ENCODE measurements around the gene VSX1. TPM values are rescaled to one million over a fixed set of nuclear protein-coding genes. Genes with fewer than 3 reads are reported as not detected.

The VSX1 gene
- total RNA-seq, 2 donors from 2014 or later = not detected

GRCh38 chr20:25061103-25061799 is 20.7 kb downstream of the VSX1 start:
- no peaks in the 10 kb centered on the region for H3K27me3 ChIP-seq (replicated peaks; ENCODE audit: insufficient read depth)
- peaks cover 13% of the 10 kb centered on the region for H3K4me1 ChIP-seq (replicated peaks)
- no peak for TF ChIP-seq CTCF (IDR thresholded peaks at IDR 0.05)
- no peak for TF ChIP-seq POLR2A (IDR thresholded peaks at IDR 0.05)
- TF ChIP-seq POLR2AphosphoS5 (IDR thresholded peaks at IDR 0.05) = no peak
- DNase-seq (ENCODE audit: low spot score) = no peak
- no peak overlapping the region for H3K27ac ChIP-seq
- no peaks in the 10 kb centered on the region for H3K9me3 ChIP-seq
- no peaks in the 10 kb centered on the region for H3K36me3 ChIP-seq
- no peak overlapping the region for H3K4me3 ChIP-seq
- WGBS = 86% methylated on average over 7 of the region's 7 CpGs
- intact Hi-C loops (cut with DNase I) = loop anchor here (5.0 kb wide), 1 partner anchor 116 kb away; no protein-coding TSS in a partner anchor

GRCh38 chr20:25059866-25060465 is 22.0 kb downstream of the VSX1 start:
- WGBS = 94% methylated on average over 8 of the region's 8 CpGs
- no peak overlapping the region for H3K4me3 ChIP-seq
- TF ChIP-seq CTCF (IDR thresholded peaks at IDR 0.05) (no peak), POLR2A (IDR thresholded peaks at IDR 0.05) (no peak), POLR2AphosphoS5 (IDR thresholded peaks at IDR 0.05) (no peak)
- H3K4me1 ChIP-seq (replicated peaks) = peaks cover 13% of the 10 kb centered on the region
- no peaks in the 10 kb centered on the region for H3K36me3 ChIP-seq
- peak overlapping the region in 1 of 2 donors; percentile 85 for H3K27ac ChIP-seq
- intact Hi-C loops (cut with DNase I) = loop anchor here (5.0 to 10.0 kb wide), 3 partner anchors 117 to 1705 kb away; partner anchors contain the start of genes CST3 and NXT1
- no peak for DNase-seq (ENCODE audit: low spot score)
- no peaks in the 10 kb centered on the region for H3K9me3 ChIP-seq
- no peaks in the 10 kb centered on the region for H3K27me3 ChIP-seq (replicated peaks; ENCODE audit: insufficient read depth)

GRCh38 chr20:25058847-25059810 is 22.8 kb downstream of the VSX1 start:
- TF ChIP-seq CTCF (IDR thresholded peaks at IDR 0.05) (no peak), POLR2AphosphoS5 (IDR thresholded peaks at IDR 0.05) (peak; percentile 32), POLR2A (IDR thresholded peaks at IDR 0.05) (no peak)
- Histone ChIP-seq H3K4me3 (peak overlapping the region; percentile 77 to 87), H3K9me3 (no peaks in the 10 kb centered on the region), H3K27me3 (replicated peaks; ENCODE audit: insufficient read depth) (no peaks in the 10 kb centered on the region), H3K36me3 (no peaks in the 10 kb centered on the region), H3K27ac (peak overlapping the region; percentile 85 to 93), H3K4me1 (replicated peaks) (peaks cover 13% of the 10 kb centered on the region)
- intact Hi-C loops (cut with DNase I) = loop anchor here (10.0 kb wide), 2 partner anchors 1424 to 1704 kb away; partner anchors contain the start of genes CST3 and NXT1
- peak; percentile 42 for DNase-seq (ENCODE audit: low spot score)
- 27% methylated on average over 20 of the region's 20 CpGs for WGBS

- intact Hi-C loops (cut with DNase I) = loop anchor here (10.0 kb wide), 2 partner anchors 1423 to 1703 kb away; partner anchors contain the start of genes CST3 and NXT1
- H3K4me3 ChIP-seq = peak within 1 kb of the TSS; percentile 77 to 87
- peak; percentile 71 for DNase-seq (ENCODE audit: low spot score)
- H3K4me1 ChIP-seq (replicated peaks) = peaks cover 17% of the 10 kb centered on the region
- TF ChIP-seq CTCF (IDR thresholded peaks at IDR 0.05) = no peak
- peak; percentile 52 for TF ChIP-seq POLR2AphosphoS5 (IDR thresholded peaks at IDR 0.05)
- no peak for TF ChIP-seq POLR2A (IDR thresholded peaks at IDR 0.05)
- 4% methylated on average over 44 of the region's 56 CpGs for WGBS
- H3K27ac ChIP-seq = peak within 1 kb of the TSS; percentile 85 to 93
- H3K27me3 ChIP-seq (replicated peaks; ENCODE audit: insufficient read depth) = no peaks in the 10 kb centered on the region
- H3K9me3 ChIP-seq = no peaks in the 10 kb centered on the region
- no peaks in the 10 kb centered on the region for H3K36me3 ChIP-seq
Measured at GRCh38 chr20:25058051-25058846, 23.7 kb downstream of the VSX1 start, which contains the start of gene ACSS1. Gene ACSS1 (minus strand): TSS chr20:25058139. CDS start chr20:25058102, 37 bp downstream.

Measured in prostate gland (tissue), 2 donors.